AG04449 (cell line): ENCODE measurements around the gene GXYLT2.

Experiments used
- CTCF ChIA-PET: fragments of 350-600 bp; formaldehyde crosslinking; extraction: SDS; loops from one replicate; lab custom pipeline; 2021; ENCODE audit warnings: antibody characterized with exemption; lab: Yijun Ruan, JAX
- POLR2A ChIA-PET: fragments of 400-600, 350-600 bp; formaldehyde crosslinking; extraction: SDS; loops from one replicate; lab custom pipeline; 2020; ENCODE audit warnings: antibody characterized with exemption, inconsistent platforms; lab: Yijun Ruan, JAX
- DNase-seq: peaks from one replicate; pipeline ENCODE4 v3.0.0-alpha.2; 2010; ENCODE audit warnings: low read depth, low spot score
- H3K4me3 ChIP-seq: 2 replicates; pipeline ENCODE4 v1.5.1; 2011; ENCODE audit warnings: low read depth, mild to moderate bottlenecking, control low read depth, low read length
- CTCF ChIP-seq: IDR thresholded peaks from one replicate; pipeline ENCODE4 v1.5.1; 2011; ENCODE audit warnings: mild to moderate bottlenecking, moderate library complexity, low read length, control low read depth, inconsistent platforms; ENCODE audit not compliant: insufficient read depth; ENCODE audit errors: missing control alignments

The GXYLT2 gene

GRCh38 chr3:72890166-72890925 is 2.5 kb downstream of the GXYLT2 start:
- DNase-seq: no peak
- ChIA-PET POLR2A (no interaction called here), CTCF (interaction anchor here (3.6 kb wide), 1 partner anchor 40 kb away, joined by 21 read pairs; no protein-coding TSS in a partner anchor)
- H3K4me3 ChIP-seq: peak overlapping the region; percentile 37
- TF ChIP-seq CTCF: no peak

GRCh38 chr3:72891053-72891855 is 3.4 kb downstream of the GXYLT2 start:
- peak; percentile 99 for DNase-seq
- ChIA-PET CTCF (interaction anchor here (0.6 to 1.0 kb wide), 6 partner anchors 12 to 172 kb away, joined by 3 to 5 read pairs (median 3); no protein-coding TSS in a partner anchor), POLR2A (interaction anchor here (0.6 kb wide), 1 partner anchor 182 kb away, joined by 3 read pairs; no protein-coding TSS in a partner anchor)
- TF ChIP-seq CTCF: peak; percentile 21
- H3K4me3 ChIP-seq: peak overlapping the region; percentile 0; the same call in 1 of the 2 replicates

GRCh38 chr3:72892081-72892775 is 4.4 kb downstream of the GXYLT2 start:
- no peak for TF ChIP-seq CTCF
- DNase-seq: peak; percentile 72
- CTCF ChIA-PET: interaction anchor here (0.6 to 1.4 kb wide), 6 partner anchors 11 to 171 kb away, joined by 3 to 5 read pairs (median 3); no protein-coding TSS in a partner anchor
- H3K4me3 ChIP-seq: no peak overlapping the region
- POLR2A ChIA-PET: interaction anchor here (0.6 kb wide), 1 partner anchor 181 kb away, joined by 3 read pairs; no protein-coding TSS in a partner anchor

- CTCF ChIA-PET: interaction anchor here (0.6 to 1.4 kb wide), 3 partner anchors 10 to 42 kb away, joined by 3 to 4 read pairs (median 3); no protein-coding TSS in a partner anchor
- no peak for DNase-seq
- no peak overlapping the region for H3K4me3 ChIP-seq
- TF ChIP-seq CTCF: no peak
- POLR2A ChIA-PET: no interaction called here
These were observed 5.0 kb downstream of the GXYLT2 start for GRCh38 chr3:72892870-72893269.

- no peak for DNase-seq
- no peak for TF ChIP-seq CTCF
- ChIA-PET CTCF (interaction anchor here (0.8 to 3.1 kb wide), 3 partner anchors 8 to 44 kb away, joined by 3 to 10 read pairs (median 3); no protein-coding TSS in a partner anchor), POLR2A (no interaction called here)
- H3K4me3 ChIP-seq: no peak overlapping the region
These were observed 7.2 kb downstream of the GXYLT2 start for GRCh38 chr3:72894976-72895552.
